Muscle layer of colon (tissue), 2 donors: ENCODE results near the gene DNAJB8.

Experiments
- H3K27ac ChIP-seq: one replicate; pipeline ENCODE4 v1.7.0; 2013; ENCODE audit warnings: low read depth, mild to moderate bottlenecking, low read length, moderate library complexity
- H3K27me3 ChIP-seq, 2 donors: one replicate each; pipeline ENCODE4 v1.7.0; 2013; ENCODE audit warnings: low read length in 2 of 2, mild to moderate bottlenecking in 2 of 2; ENCODE audit not compliant: insufficient read depth in 2 of 2, control insufficient read depth in 1 of 2
- H3K36me3 ChIP-seq: one replicate; pipeline ENCODE4 v1.7.0; 2013; ENCODE audit warnings: mild to moderate bottlenecking, low read length; ENCODE audit not compliant: insufficient read depth
- H3K4me1 ChIP-seq: one replicate; pipeline ENCODE4 v1.7.0; 2013; ENCODE audit warnings: mild to moderate bottlenecking, low read length; ENCODE audit not compliant: insufficient read depth
- H3K4me3 ChIP-seq, 2 donors: one replicate each; pipeline ENCODE4 v1.7.0; 2013; ENCODE audit warnings: low read length in 2 of 2, low read depth in 1 of 2, mild to moderate bottlenecking in 1 of 2, moderate library complexity in 1 of 2
- H3K9ac ChIP-seq: one replicate; pipeline ENCODE4 v1.7.0; 2013; ENCODE audit warnings: low read length
- H3K9me3 ChIP-seq: one replicate; pipeline ENCODE4 v1.7.0; 2013; ENCODE audit warnings: mild to moderate bottlenecking, low read length
- donor health status: abdominal sarcoma.
- donor health status: Adenocarcinoma of cecum.

Gene DNAJB8

GRCh38 chr3:128480717-128481437 lies 14.2 kb upstream of the DNAJB8 start:
- Histone ChIP-seq H3K4me3 (no peak overlapping the region), H3K27ac (no peak overlapping the region), H3K27me3 (peaks cover 46 to 73% of the 10 kb centered on the region in 2 donors), H3K36me3 (no peaks in the 10 kb centered on the region), H3K9me3 (no peaks in the 10 kb centered on the region), H3K9ac (no peak overlapping the region), H3K4me1 (peaks cover 7% of the 10 kb centered on the region)

GRCh38 chr3:128480278-128480677 lies 13.6 kb upstream of the DNAJB8 start:
- Histone ChIP-seq H3K9ac (no peak overlapping the region), H3K27me3 (peaks cover 40 to 67% of the 10 kb centered on the region in 2 donors), H3K4me1 (peaks cover 7% of the 10 kb centered on the region), H3K9me3 (no peaks in the 10 kb centered on the region), H3K36me3 (no peaks in the 10 kb centered on the region), H3K4me3 (no peak overlapping the region), H3K27ac (no peak overlapping the region)

- peaks cover 34 to 61% of the 10 kb centered on the region in 2 donors for H3K27me3 ChIP-seq
- H3K9ac ChIP-seq: no peak overlapping the region
- no peak overlapping the region for H3K4me3 ChIP-seq
- no peaks in the 10 kb centered on the region for H3K36me3 ChIP-seq
- peaks cover 7% of the 10 kb centered on the region for H3K4me1 ChIP-seq
- H3K27ac ChIP-seq: no peak overlapping the region
- no peaks in the 10 kb centered on the region for H3K9me3 ChIP-seq
Observed at GRCh38 chr3:128479558-128480086, 12.9 kb upstream of the DNAJB8 start.

GRCh38 chr3:128478576-128479506 lies 12.2 kb upstream of the DNAJB8 start:
- no peak overlapping the region for H3K27ac ChIP-seq
- no peak overlapping the region for H3K4me3 ChIP-seq
- H3K9me3 ChIP-seq: no peaks in the 10 kb centered on the region
- H3K9ac ChIP-seq: no peak overlapping the region
- H3K4me1 ChIP-seq: peaks cover 7% of the 10 kb centered on the region
- H3K36me3 ChIP-seq: no peaks in the 10 kb centered on the region
- peaks cover 26 to 53% of the 10 kb centered on the region in 2 donors for H3K27me3 ChIP-seq

GRCh38 chr3:128476659-128477058 lies 10.0 kb upstream of the DNAJB8 start:
- H3K9me3 ChIP-seq: no peaks in the 10 kb centered on the region
- H3K27me3 ChIP-seq: peaks cover 5 to 31% of the 10 kb centered on the region in 2 donors
- no peaks in the 10 kb centered on the region for H3K4me1 ChIP-seq
- H3K9ac ChIP-seq: no peak overlapping the region
- no peaks in the 10 kb centered on the region for H3K36me3 ChIP-seq
- no peak overlapping the region for H3K4me3 ChIP-seq
- no peak overlapping the region for H3K27ac ChIP-seq

- Histone ChIP-seq H3K9ac (no peak overlapping the region), H3K4me3 (no peak overlapping the region), H3K27me3 (peaks cover under 1 to 18% of the 10 kb centered on the region in 2 donors), H3K9me3 (no peaks in the 10 kb centered on the region), H3K36me3 (no peaks in the 10 kb centered on the region), H3K27ac (no peak overlapping the region), H3K4me1 (no peaks in the 10 kb centered on the region)
Observed at GRCh38 chr3:128475355-128475754, 8.7 kb upstream of the DNAJB8 start.

- H3K36me3 ChIP-seq: no peaks in the 10 kb centered on the region
- H3K4me3 ChIP-seq: no peak overlapping the region
- H3K9me3 ChIP-seq: no peaks in the 10 kb centered on the region
- no peak overlapping the region for H3K9ac ChIP-seq
- H3K4me1 ChIP-seq: no peaks in the 10 kb centered on the region
- H3K27me3 ChIP-seq: peaks cover 0 to 5% of the 10 kb centered on the region in 2 donors
- H3K27ac ChIP-seq: no peak overlapping the region
Observed at GRCh38 chr3:128473737-128474136, 7.0 kb upstream of the DNAJB8 start.

GRCh38 chr3:128473180-128473519 lies 6.5 kb upstream of the DNAJB8 start:
- Histone ChIP-seq H3K36me3 (no peaks in the 10 kb centered on the region), H3K9me3 (no peaks in the 10 kb centered on the region), H3K9ac (no peak overlapping the region), H3K27me3 (peaks cover 0 to 5% of the 10 kb centered on the region in 2 donors), H3K4me1 (no peaks in the 10 kb centered on the region), H3K4me3 (no peak overlapping the region), H3K27ac (no peak overlapping the region)

- no peak overlapping the region for H3K27ac ChIP-seq
- no peaks in the 10 kb centered on the region for H3K4me1 ChIP-seq
- no peaks in the 10 kb centered on the region for H3K9me3 ChIP-seq
- peaks cover 0 to 10% of the 10 kb centered on the region in 2 donors for H3K27me3 ChIP-seq
- no peaks in the 10 kb centered on the region for H3K36me3 ChIP-seq
- no peak overlapping the region for H3K9ac ChIP-seq
- H3K4me3 ChIP-seq: no peak overlapping the region
Observed at GRCh38 chr3:128472449-128473179, 5.9 kb upstream of the DNAJB8 start.

GRCh38 chr3:128471720-128472119 lies 5.0 kb upstream of the DNAJB8 start:
- Histone ChIP-seq H3K27ac (no peak overlapping the region), H3K27me3 (peaks cover 0 to 9% of the 10 kb centered on the region in 2 donors), H3K4me3 (no peak overlapping the region), H3K9me3 (no peaks in the 10 kb centered on the region), H3K9ac (no peak overlapping the region), H3K36me3 (no peaks in the 10 kb centered on the region), H3K4me1 (no peaks in the 10 kb centered on the region)

- Histone ChIP-seq H3K4me1 (no peaks in the 10 kb centered on the region), H3K27me3 (peaks cover 0 to 9% of the 10 kb centered on the region in 2 donors)
Observed at GRCh38 chr3:128471110-128471509, 4.4 kb upstream of the DNAJB8 start.

More at GRCh38 chr3:128471110-128471509, 4.4 kb upstream of the DNAJB8 start:
- Histone ChIP-seq H3K4me3 (no peak overlapping the region), H3K27ac (no peak overlapping the region), H3K9ac (no peak overlapping the region), H3K9me3 (no peaks in the 10 kb centered on the region), H3K36me3 (no peaks in the 10 kb centered on the region)
